A549 (cell line): ENCODE results near the gene TRIM17. TPM values are rescaled to one million over a fixed set of nuclear protein-coding genes. Genes with fewer than 3 reads are reported as not detected.

ENCODE experiments used
- ATOH8 ChIP-seq: fragments of 250-450 bp; sonication (Bioruptor Pico); IDR thresholded peaks from 2 replicates; pipeline ENCODE4 v1.5.0; 2020; ENCODE audit warnings: low read depth, mild to moderate bottlenecking, moderate library complexity
- BCL3 ChIP-seq: fragments of >200 bp; sonication (Bioruptor Twin); formaldehyde crosslinking; IDR thresholded peaks from 3 replicates; pipeline ENCODE4 v1.6.1; 2016
- BHLHE40 ChIP-seq: IDR thresholded peaks from 2 replicates; pipeline ENCODE4 v1.6.1; 2012; ENCODE audit warnings: low read depth, low read length, inconsistent platforms
- CBX2 ChIP-seq: fragments of 200-600 bp; sonication (generic); IDR thresholded peaks from 2 replicates; pipeline ENCODE4 v1.6.1; 2016; ENCODE audit warnings: low read depth, mild to moderate bottlenecking, borderline replicate concordance
- CBX8 ChIP-seq: fragments of 200-600 bp; sonication (generic); IDR thresholded peaks from 2 replicates; pipeline ENCODE4 v1.6.1; 2016
- CEBPB ChIP-seq, 2 experiments: fragments of >200 bp in 1 of 2; sonication (Bioruptor Twin) in 1 of 2; formaldehyde crosslinking in 1 of 2; IDR thresholded peaks; 2 replicates each; pipeline ENCODE4 v1.6.1; 2012 to 2016
- CTCF ChIP-seq: fragments of >200 bp; sonication (Bioruptor Twin); formaldehyde crosslinking; IDR thresholded peaks from 3 replicates; pipeline ENCODE4 v1.5.1; 2016
- EHMT2 ChIP-seq: fragments of 200-600 bp; sonication (generic); IDR thresholded peaks from 2 replicates; pipeline ENCODE4 v1.6.1; 2016; ENCODE audit warnings: antibody characterized with exemption, low read depth, mild to moderate bottlenecking, moderate library complexity
- ELK1 ChIP-seq: fragments of 150-350 bp; IDR thresholded peaks from 2 replicates; pipeline ENCODE4 v1.6.1; 2014; ENCODE audit warnings: low read depth, mild to moderate bottlenecking, low read length
- ESRRA ChIP-seq: fragments of 150-350 bp; IDR thresholded peaks from 2 replicates; pipeline ENCODE4 v1.6.1; 2014; ENCODE audit warnings: mild to moderate bottlenecking, low read length, borderline replicate concordance
- FOSB ChIP-seq: fragments of 250-450 bp; sonication (Bioruptor Pico); IDR thresholded peaks from 2 replicates; pipeline ENCODE4 v1.5.0; 2020; ENCODE audit warnings: mild to moderate bottlenecking, moderate library complexity
- FOSL2 ChIP-seq, 2 experiments: fragments of 450-650 bp in 1 of 2; fragments of >200 bp in 1 of 2; sonication (Bioruptor Twin) in 1 of 2; formaldehyde crosslinking; IDR thresholded peaks; 2 replicates each; pipeline versions ENCODE4 v1.5.0 to v1.6.1; 2016 to 2020; ENCODE audit warnings: mild to moderate bottlenecking in 1 of 2, moderate library complexity in 1 of 2
- HDAC2 ChIP-seq: fragments of 200-600 bp; sonication (generic); IDR thresholded peaks from 2 replicates; pipeline ENCODE4 v1.6.1; 2016
- HEYL ChIP-seq: fragments of 250-450 bp; sonication (Bioruptor Pico); IDR thresholded peaks from 2 replicates; pipeline ENCODE4 v1.8.0; 2021; ENCODE audit warnings: mild to moderate bottlenecking, moderate library complexity
- HOXB5 ChIP-seq: fragments of 250-450 bp; sonication (Bioruptor Pico); IDR thresholded peaks from 2 replicates; pipeline ENCODE4 v1.5.0; 2020; ENCODE audit warnings: mild to moderate bottlenecking, moderate library complexity
- JUN ChIP-seq, 2 experiments: fragments of >200 bp; sonication (Bioruptor Twin); formaldehyde crosslinking; IDR thresholded peaks; 2 replicates in 1 of 2; 3 replicates in 1 of 2; pipeline ENCODE4 v1.6.1; 2016 to 2017
- KDM1A ChIP-seq: fragments of 200-600 bp; sonication (generic); IDR thresholded peaks from 2 replicates; pipeline ENCODE4 v1.6.1; 2016; ENCODE audit warnings: low read depth, mild to moderate bottlenecking
- KDM5A ChIP-seq: fragments of 200-600 bp; sonication (generic); IDR thresholded peaks from 2 replicates; pipeline ENCODE4 v1.6.1; 2016; ENCODE audit warnings: antibody characterized with exemption, mild to moderate bottlenecking
- MAFK ChIP-seq: fragments of 450-650 bp; IDR thresholded peaks from 2 replicates; pipeline ENCODE4 v1.6.1; 2014; ENCODE audit not compliant: partially characterized antibody
- MAZ ChIP-seq: fragments of 150-350 bp; IDR thresholded peaks from 2 replicates; pipeline ENCODE4 v1.6.1; 2014; ENCODE audit warnings: antibody characterized with exemption, low read depth, low read length, borderline replicate concordance
- POLR2AphosphoS2 ChIP-seq: conservative IDR thresholded peaks from 2 replicates; pipeline ENCODE4 v1.6.1; 2012; ENCODE audit warnings: low read length, improper control_type of control experiment, inconsistent platforms
- REST ChIP-seq: fragments of 200-600 bp; sonication (generic); IDR thresholded peaks from 2 replicates; pipeline ENCODE4 v1.6.1; 2016; ENCODE audit warnings: antibody characterized with exemption, mild to moderate bottlenecking, moderate library complexity
- TFCP2L1 ChIP-seq: fragments of 250-450 bp; sonication (Bioruptor Pico); IDR thresholded peaks from 2 replicates; pipeline ENCODE4 v1.5.0; 2021; ENCODE audit warnings: mild to moderate bottlenecking
- USF2 ChIP-seq: fragments of 450-650 bp; IDR thresholded peaks from 2 replicates; pipeline ENCODE4 v1.6.1; 2014; ENCODE audit warnings: antibody characterized with exemption
- ZC3H11A ChIP-seq: fragments of 450-650 bp; IDR thresholded peaks from 2 replicates; pipeline ENCODE4 v1.6.1; 2014; ENCODE audit warnings: antibody characterized with exemption, mild to moderate bottlenecking
- ZNF302 ChIP-seq: fragments of 250-450 bp; sonication (Bioruptor Pico); IDR thresholded peaks from 2 replicates; pipeline ENCODE4 v1.9.0; 2021; ENCODE audit warnings: inconsistent platforms, mild to moderate bottlenecking, moderate library complexity
- polyA plus RNA-seq, 4 experiments: library from polyadenylated mRNA; depleted of rRNA in 3 of 4; stranded (reverse); fragments of >200 nt; fragmentation: RNase III in 1 of 4; extraction: RNeasy Plus Mini Kit Qiagen cat#74134 plus additional on column Dnase treatment in 1 of 4; gene quantifications; 2 replicates in 3 of 4; 3 replicates in 1 of 4; pipeline ENCODE4 v1.2.3, GENCODE V29; 2011 to 2017

The TRIM17 gene
- polyA plus RNA-seq, 2 of the 4 experiments (the other 2 are of a cell fraction) = not detected

GRCh38 chr1:228459091-228459993 is 42.7 kb upstream of the TRIM17 start (continued):
- no peak for TF ChIP-seq BCL3
- TF ChIP-seq CBX2 = no peak
- no peak for TF ChIP-seq ZC3H11A
- TF ChIP-seq KDM5A = no peak
- TF ChIP-seq JUN (IDR thresholded peaks at IDR 0.05) = peak; percentile 28 to 39; a peak in 1 of 5 replicates
- 0 out of 2 replicates have a peak, but pooled peaks have one; percentile 5 for TF ChIP-seq USF2
- 0 out of 2 replicates have a peak, but pooled peaks have one; percentile 32 for TF ChIP-seq MAZ
- no peak for TF ChIP-seq BHLHE40
- TF ChIP-seq CBX8 = no peak
- peak; percentile 64 for TF ChIP-seq CTCF
- TF ChIP-seq POLR2AphosphoS2 = no peak
- peak; percentile 85 to 93 for TF ChIP-seq CEBPB (IDR thresholded peaks at IDR 0.05)
- TF ChIP-seq KDM1A = no peak
- TF ChIP-seq ZNF302 (CRISPR knock-in tag) = no peak
- TF ChIP-seq HOXB5 = no peak
- TF ChIP-seq MAFK = no peak
- TF ChIP-seq FOSB (CRISPR knock-in tag) = no peak
- TF ChIP-seq ELK1 = no peak
- no peak for TF ChIP-seq HDAC2
- no peak for TF ChIP-seq ATOH8 (CRISPR knock-in tag)
- TF ChIP-seq TFCP2L1 = no peak
- TF ChIP-seq ESRRA = no peak
- no peak for TF ChIP-seq HEYL (CRISPR knock-in tag)
- peak; percentile 52; the same call in 1 of the 2 replicates for TF ChIP-seq REST
- TF ChIP-seq FOSL2 (IDR thresholded peaks at IDR 0.05) = no peak
- no peak for TF ChIP-seq FOSL2 (CRISPR knock-in tag; IDR thresholded peaks at IDR 0.05)
- TF ChIP-seq EHMT2 = no peak
